GM10847 (cell line): Measurements from ENCODE around the gene RALGAPA2.

Source experiments
- POLR2A ChIP-seq: IDR thresholded peaks from 2 replicates; pipeline ENCODE4 v1.6.1; 2011; ENCODE audit not compliant: insufficient read length; ENCODE audit errors: extremely low read depth

Gene RALGAPA2

GRCh38 chr20:20500312-20500711 is 212.1 kb downstream of the RALGAPA2 start:
- TF ChIP-seq POLR2A = no peak

- TF ChIP-seq POLR2A = no peak
These were observed 213.0 kb downstream of the RALGAPA2 start for GRCh38 chr20:20499439-20499838.

GRCh38 chr20:20498076-20498861 is 214.2 kb downstream of the RALGAPA2 start:
- TF ChIP-seq POLR2A = no peak

GRCh38 chr20:20497242-20497978 is 215.0 kb downstream of the RALGAPA2 start:
- TF ChIP-seq POLR2A = no peak

GRCh38 chr20:20495729-20496503 is 216.5 kb downstream of the RALGAPA2 start:
- no peak for TF ChIP-seq POLR2A

GRCh38 chr20:20493701-20494100 is 218.7 kb downstream of the RALGAPA2 start:
- TF ChIP-seq POLR2A = no peak

GRCh38 chr20:20492521-20493332 is 219.7 kb downstream of the RALGAPA2 start:
- no peak for TF ChIP-seq POLR2A

GRCh38 chr20:20491784-20492264 is 220.6 kb downstream of the RALGAPA2 start:
- no peak for TF ChIP-seq POLR2A

GRCh38 chr20:20491110-20491783 is 221.2 kb downstream of the RALGAPA2 start:
- no peak for TF ChIP-seq POLR2A

- no peak for TF ChIP-seq POLR2A
These were observed 221.8 kb downstream of the RALGAPA2 start for GRCh38 chr20:20490673-20491072.

- no peak for TF ChIP-seq POLR2A
These were observed 222.6 kb downstream of the RALGAPA2 start for GRCh38 chr20:20489648-20490341.

GRCh38 chr20:20489054-20489453 is 223.4 kb downstream of the RALGAPA2 start:
- TF ChIP-seq POLR2A = no peak

GRCh38 chr20:20488388-20488787 is 224.1 kb downstream of the RALGAPA2 start:
- TF ChIP-seq POLR2A = no peak

- TF ChIP-seq POLR2A = no peak
These were observed 224.6 kb downstream of the RALGAPA2 start for GRCh38 chr20:20487811-20488210.
